Measurements from ENCODE around the gene FAM83F. TPM values are rescaled to one million over a fixed set of nuclear protein-coding genes. Genes with fewer than 3 reads are reported as not detected.

Gene FAM83F
- total and polyA plus RNA-seq, 4 donors = 0.39 to 1.5 (median 1.2) TPM

- TF ChIP-seq GABPA (IDR thresholded peaks at IDR 0.05 in 1 of 2, conservative IDR thresholded peaks at IDR 0.05 in 1 of 2) (no peak), FOXA2 (IDR thresholded peaks at IDR 0.05) (no peak), SP1 (IDR thresholded peaks at IDR 0.05) (no peak), TAF1 (conservative IDR thresholded peaks at IDR 0.05) (no peak), JUND (IDR thresholded peaks at IDR 0.05) (no peak), MAX (IDR thresholded peaks at IDR 0.05) (no peak)
Measured at GRCh38 chr22:40076702-40077645, 82.2 kb downstream of the FAM83F start (continued).

DNA sequence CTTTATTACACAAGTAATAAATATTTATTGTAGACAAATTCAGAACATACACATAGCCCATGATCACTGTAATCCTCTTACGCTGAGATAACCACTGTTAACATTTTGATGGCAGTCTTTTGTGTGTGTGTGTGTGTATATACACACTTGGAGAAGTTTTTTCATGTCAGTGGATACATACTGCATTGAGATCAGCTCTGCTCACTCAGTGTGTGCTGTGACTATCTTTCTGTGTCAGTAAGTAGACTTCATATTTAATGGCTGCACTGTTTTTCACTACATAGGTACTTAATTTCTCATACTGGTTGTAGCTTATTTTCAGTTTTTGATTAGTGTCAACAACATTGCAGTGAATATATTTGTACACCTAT lies 82.9 kb downstream of the FAM83F start:
- no peaks in the 10 kb centered on the region for H3K36me3 ChIP-seq (ENCODE audit: control insufficient read depth in 4 of 4, insufficient read depth in 3 of 4, low read depth in 1 of 4, low read length in 3 of 4)
- no peaks in the 10 kb centered on the region for H3K9me3 ChIP-seq (ENCODE audit: control insufficient read depth in 4 of 4, low read length in 3 of 4)
- 91% methylated on average over 1 of the region's 1 CpG for WGBS
- no peak overlapping the region for H3K4me3 ChIP-seq (ENCODE audit: low read depth in 1 of 3, low read length in 3 of 3)
- no peaks in the 10 kb centered on the region for H3K27me3 ChIP-seq (ENCODE audit: control insufficient read depth in 4 of 4, insufficient read depth in 4 of 4, low read length in 3 of 4)
- H3K27ac ChIP-seq (ENCODE audit: low read depth in 1 of 2, low read length in 2 of 2) = no peak overlapping the region
- TF ChIP-seq HNF4A (conservative IDR thresholded peaks at IDR 0.05) (no peak), TAF1 (conservative IDR thresholded peaks at IDR 0.05) (no peak), GABPA (IDR thresholded peaks at IDR 0.05 in 1 of 2, conservative IDR thresholded peaks at IDR 0.05 in 1 of 2) (no peak), RXRA (IDR thresholded peaks at IDR 0.05) (no peak), REST (IDR thresholded peaks at IDR 0.05) (no peak), SP1 (IDR thresholded peaks at IDR 0.05) (no peak), NR2F2 (IDR thresholded peaks at IDR 0.05) (no peak), YY1 (IDR thresholded peaks at IDR 0.05) (no peak), HNF4G (IDR thresholded peaks at IDR 0.05) (no peak), FOXA2 (IDR thresholded peaks at IDR 0.05) (no peak)
- TF ChIP-seq, protein P1, sequence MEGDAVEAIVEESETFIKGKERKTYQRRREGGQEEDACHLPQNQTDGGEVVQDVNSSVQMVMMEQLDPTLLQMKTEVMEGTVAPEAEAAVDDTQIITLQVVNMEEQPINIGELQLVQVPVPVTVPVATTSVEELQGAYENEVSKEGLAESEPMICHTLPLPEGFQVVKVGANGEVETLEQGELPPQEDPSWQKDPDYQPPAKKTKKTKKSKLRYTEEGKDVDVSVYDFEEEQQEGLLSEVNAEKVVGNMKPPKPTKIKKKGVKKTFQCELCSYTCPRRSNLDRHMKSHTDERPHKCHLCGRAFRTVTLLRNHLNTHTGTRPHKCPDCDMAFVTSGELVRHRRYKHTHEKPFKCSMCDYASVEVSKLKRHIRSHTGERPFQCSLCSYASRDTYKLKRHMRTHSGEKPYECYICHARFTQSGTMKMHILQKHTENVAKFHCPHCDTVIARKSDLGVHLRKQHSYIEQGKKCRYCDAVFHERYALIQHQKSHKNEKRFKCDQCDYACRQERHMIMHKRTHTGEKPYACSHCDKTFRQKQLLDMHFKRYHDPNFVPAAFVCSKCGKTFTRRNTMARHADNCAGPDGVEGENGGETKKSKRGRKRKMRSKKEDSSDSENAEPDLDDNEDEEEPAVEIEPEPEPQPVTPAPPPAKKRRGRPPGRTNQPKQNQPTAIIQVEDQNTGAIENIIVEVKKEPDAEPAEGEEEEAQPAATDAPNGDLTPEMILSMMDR (IDR thresholded peaks at IDR 0.05; ENCODE audit: low read depth, low read length, missing input control) = no peak
- H3K9ac ChIP-seq (ENCODE audit: low read depth in 1 of 2, low read length in 2 of 2) = no peak overlapping the region
- no peak for DNase-seq (ENCODE audit: low spot score)
- H3K4me1 ChIP-seq (ENCODE audit: control insufficient read depth in 4 of 4, insufficient read depth in 4 of 4, low read length in 3 of 4) = peaks cover 0 to 5% (median 2%) of the 10 kb centered on the region in 4 donors

DNA sequence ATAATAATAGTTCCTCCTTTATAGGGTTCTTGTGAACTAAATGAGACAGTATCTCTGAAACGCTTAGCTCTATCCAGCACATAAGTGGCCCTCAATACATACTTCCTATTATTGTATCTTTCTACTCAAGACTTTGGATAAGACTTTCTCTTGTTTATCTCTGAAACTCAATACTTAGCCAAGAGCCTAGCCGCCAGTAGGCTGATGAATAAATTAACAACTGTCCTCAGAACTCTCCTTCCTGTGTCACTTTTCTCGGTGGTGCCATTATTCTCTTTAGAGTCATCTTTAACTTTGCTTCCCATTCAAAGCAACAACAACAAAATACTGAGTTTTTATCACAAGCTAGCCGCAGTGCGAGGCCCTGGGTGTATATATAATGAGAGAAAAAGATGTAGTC lies 86.9 kb downstream of the FAM83F start:
- no peak for DNase-seq (ENCODE audit: low spot score)
- TF ChIP-seq, protein P1 (IDR thresholded peaks at IDR 0.05; ENCODE audit: low read depth, low read length, missing input control) = no peak
- no peak for TF ChIP-seq SP1 (IDR thresholded peaks at IDR 0.05)
- TF ChIP-seq, protein P2, sequence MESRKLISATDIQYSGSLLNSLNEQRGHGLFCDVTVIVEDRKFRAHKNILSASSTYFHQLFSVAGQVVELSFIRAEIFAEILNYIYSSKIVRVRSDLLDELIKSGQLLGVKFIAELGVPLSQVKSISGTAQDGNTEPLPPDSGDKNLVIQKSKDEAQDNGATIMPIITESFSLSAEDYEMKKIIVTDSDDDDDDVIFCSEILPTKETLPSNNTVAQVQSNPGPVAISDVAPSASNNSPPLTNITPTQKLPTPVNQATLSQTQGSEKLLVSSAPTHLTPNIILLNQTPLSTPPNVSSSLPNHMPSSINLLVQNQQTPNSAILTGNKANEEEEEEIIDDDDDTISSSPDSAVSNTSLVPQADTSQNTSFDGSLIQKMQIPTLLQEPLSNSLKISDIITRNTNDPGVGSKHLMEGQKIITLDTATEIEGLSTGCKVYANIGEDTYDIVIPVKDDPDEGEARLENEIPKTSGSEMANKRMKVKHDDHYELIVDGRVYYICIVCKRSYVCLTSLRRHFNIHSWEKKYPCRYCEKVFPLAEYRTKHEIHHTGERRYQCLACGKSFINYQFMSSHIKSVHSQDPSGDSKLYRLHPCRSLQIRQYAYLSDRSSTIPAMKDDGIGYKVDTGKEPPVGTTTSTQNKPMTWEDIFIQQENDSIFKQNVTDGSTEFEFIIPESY (IDR thresholded peaks at IDR 0.05) = no peak
- no peak for TF ChIP-seq EGR1 (IDR thresholded peaks at IDR 0.05; ENCODE audit: low read depth in 2 of 2)
- H3K27ac ChIP-seq (ENCODE audit: low read depth in 1 of 2, low read length in 2 of 2) = no peak overlapping the region
- H3K9ac ChIP-seq (ENCODE audit: low read depth in 1 of 2, low read length in 2 of 2) = no peak overlapping the region
- 81% methylated on average over 5 of the region's 5 CpGs for WGBS
- H3K4me1 ChIP-seq (ENCODE audit: control insufficient read depth in 4 of 4, insufficient read depth in 4 of 4, low read length in 3 of 4) = peaks cover 5 to 25% (median 16%) of the 10 kb centered on the region in 4 donors
- H3K9me3 ChIP-seq (ENCODE audit: control insufficient read depth in 4 of 4, low read length in 3 of 4) = no peaks in the 10 kb centered on the region
- no peaks in the 10 kb centered on the region for H3K27me3 ChIP-seq (ENCODE audit: control insufficient read depth in 4 of 4, insufficient read depth in 4 of 4, low read length in 3 of 4)
- H3K4me3 ChIP-seq (ENCODE audit: low read depth in 1 of 3, low read length in 3 of 3) = no peak overlapping the region
- no peaks in the 10 kb centered on the region for H3K36me3 ChIP-seq (ENCODE audit: control insufficient read depth in 4 of 4, insufficient read depth in 3 of 4, low read depth in 1 of 4, low read length in 3 of 4)
